Myocyte (in vitro differentiated cells): Measurements from ENCODE around the gene ARRDC3. TPM values are rescaled to one million over a fixed set of nuclear protein-coding genes. Genes with fewer than 3 reads are reported as not detected.
A peak's percentile ranks its signal among the peaks of the same experiment; 100 is the strongest.
"Not testable (repeated sequence)": the region's sequence is repeated elsewhere in the genome, so short reads cannot be mapped to it uniquely, and the experiment has no call there.

Source experiments
- DNase-seq: peaks from one replicate; pipeline ENCODE4 v3.0.0-alpha.2; 2012; ENCODE audit warnings: low read depth
- polyA plus RNA-seq: library from polyadenylated mRNA; unstranded; fragments of >200 nt; gene quantifications from one replicate; pipeline ENCODE4 v1.2.1, GENCODE V29; 2012; ENCODE audit warnings: missing spikeins
- total RNA-seq: library from RNA; depleted of rRNA; stranded (reverse); fragments of >200 nt; gene quantifications from 2 replicates; pipeline ENCODE4 v1.2.3, GENCODE V29; 2014

Gene ARRDC3, protein sequence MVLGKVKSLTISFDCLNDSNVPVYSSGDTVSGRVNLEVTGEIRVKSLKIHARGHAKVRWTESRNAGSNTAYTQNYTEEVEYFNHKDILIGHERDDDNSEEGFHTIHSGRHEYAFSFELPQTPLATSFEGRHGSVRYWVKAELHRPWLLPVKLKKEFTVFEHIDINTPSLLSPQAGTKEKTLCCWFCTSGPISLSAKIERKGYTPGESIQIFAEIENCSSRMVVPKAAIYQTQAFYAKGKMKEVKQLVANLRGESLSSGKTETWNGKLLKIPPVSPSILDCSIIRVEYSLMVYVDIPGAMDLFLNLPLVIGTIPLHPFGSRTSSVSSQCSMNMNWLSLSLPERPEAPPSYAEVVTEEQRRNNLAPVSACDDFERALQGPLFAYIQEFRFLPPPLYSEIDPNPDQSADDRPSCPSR
- total RNA-seq: 46.9 and 53.0 TPM in 2 replicates
- polyA plus RNA-seq: 7.8 TPM

DNA sequence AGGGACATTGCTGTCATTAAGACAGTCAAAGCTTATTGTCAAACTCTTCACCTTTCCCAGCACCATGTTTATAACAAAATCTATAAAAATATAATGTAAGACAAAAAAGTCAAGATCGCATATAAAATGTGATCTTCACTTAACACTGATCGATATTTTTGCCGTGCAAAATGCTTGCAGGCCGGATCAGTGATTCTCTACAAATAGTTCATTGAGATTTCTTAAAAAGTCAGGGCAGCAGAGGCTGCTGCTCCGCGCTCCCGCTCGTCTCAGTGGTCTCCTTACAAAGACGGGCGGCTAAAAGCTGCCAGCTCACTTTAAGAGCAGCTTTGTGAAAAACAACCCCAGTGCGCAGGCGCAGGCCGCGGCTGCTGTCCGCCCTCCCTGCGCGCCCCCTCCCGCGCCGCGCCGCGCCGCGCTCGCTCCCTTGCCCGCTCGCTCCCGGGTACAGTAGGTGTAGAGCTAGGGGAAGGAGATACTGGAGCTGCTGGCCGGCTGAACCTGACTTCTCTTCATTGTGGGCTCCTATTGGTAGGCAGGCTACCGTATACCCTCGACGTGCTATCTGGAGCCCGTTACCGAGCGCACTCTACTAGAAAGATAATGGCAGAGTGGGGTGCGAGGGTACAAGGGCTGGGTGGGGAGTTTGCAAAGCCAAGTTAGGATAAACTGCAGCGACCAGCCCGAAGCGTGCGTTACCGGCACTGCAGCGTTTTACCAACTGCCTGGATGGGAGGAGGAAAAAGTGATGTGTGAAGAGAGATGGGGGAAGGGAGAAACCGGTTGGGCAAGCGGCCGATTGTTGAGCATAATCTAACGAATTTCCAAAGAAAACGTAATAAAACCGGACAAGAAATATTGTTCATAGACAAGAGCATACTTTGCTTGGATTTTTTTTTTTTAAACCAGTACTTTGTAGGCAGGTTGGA lies at the start of gene ARRDC3:
Gene ARRDC3 (minus strand): TSS at position 291 of the 929 bp plus-strand sequence. CDS start 225 bp downstream, at position 66.
- DNase-seq: peak; percentile 96

DNA sequence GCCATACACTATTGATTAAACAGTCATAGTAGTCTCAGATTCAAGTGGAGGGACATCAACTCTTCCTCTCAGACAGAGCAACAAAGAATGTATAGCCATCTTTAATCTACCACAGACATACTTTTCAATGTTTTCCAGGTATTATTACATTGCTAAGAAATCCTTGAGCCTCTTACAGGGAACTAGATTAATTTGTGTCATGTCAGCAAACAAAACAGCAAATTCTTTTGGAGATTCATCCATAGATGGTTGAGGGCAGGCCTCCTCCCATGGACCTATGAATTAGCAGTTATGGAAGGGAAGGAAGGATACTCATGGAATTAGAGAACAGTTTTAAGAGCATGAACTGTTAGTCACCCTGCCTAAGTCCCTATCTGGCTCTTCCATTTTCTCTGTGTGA lies 47.8 kb upstream of the ARRDC3 start:
- DNase-seq: no peak

DNA sequence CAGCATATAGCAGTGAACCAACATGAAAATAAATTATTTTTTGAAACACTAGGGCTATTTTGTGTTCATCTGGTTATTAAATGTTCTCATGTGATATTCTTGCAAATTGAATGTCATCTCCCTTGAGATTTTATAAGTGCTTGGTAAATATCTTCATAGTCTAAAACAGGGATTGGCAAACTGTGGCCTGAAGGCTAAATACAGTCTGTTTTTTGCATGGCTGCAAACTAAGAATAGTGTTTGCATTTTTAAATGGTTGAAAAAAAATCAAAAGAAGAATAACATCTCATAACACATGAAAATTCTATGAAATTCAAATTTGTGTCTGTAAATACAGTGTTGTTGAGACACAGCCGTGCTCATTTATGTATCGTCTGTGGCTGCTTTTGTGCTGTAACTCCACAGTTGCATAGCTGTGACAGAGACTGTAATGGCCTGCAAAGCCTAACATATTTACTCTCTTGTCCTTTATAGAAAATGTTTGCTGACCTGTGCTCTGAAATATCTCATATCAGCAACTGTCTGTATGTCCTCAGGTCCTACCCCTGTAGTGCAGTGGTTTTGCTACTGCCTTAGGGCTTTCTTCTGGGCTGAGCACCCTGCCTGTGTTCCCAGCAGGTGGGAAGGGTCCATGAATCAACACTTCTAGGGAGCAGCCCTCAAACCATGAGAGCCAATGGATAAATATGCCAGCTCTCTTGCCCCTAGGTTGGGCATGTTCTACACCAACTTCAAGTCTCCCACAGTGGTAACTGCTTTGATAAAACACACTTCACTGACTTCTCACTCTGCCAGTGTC lies 41.7 kb upstream of the ARRDC3 start:
- DNase-seq: no peak

DNA sequence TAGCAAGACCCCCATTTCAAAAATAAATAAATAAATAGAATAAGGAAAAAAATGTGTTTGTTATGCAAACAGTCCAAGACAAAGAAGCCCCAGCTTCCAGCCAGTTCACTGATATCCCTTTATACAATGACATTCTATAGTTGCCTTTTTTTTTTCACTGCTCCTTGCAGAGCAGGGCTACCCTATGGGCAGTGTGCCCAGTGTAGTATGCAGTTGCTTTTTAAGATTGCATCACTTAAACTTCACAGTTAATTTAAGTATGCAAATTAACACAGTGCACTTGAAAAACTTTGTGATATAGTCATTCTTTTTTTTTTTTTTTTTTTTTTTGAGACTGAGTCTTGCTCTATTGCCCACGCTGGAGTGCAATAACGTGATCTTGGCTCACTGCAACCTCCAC lies 40.8 kb upstream of the ARRDC3 start:
- no peak for DNase-seq

DNA sequence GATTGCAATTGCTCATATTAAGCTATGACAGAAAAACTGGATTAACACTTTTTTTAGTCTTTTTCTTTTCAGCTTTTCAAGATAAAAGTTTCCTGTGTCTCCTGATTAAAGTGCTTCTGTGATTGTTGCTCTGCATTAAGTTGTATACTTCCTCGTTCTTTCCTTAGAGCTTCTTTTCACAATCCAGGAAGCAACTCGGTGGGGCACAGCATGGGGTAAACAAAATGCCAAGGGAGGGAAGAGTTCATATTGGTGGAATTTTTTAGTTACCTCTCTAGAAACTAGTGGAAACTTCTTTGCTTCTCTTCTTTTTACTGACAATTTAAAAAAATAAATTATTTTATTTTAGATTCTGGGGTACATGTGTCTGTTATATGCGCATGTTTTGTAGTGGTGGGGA lies 37.8 kb upstream of the ARRDC3 start:
- no peak for DNase-seq

DNA sequence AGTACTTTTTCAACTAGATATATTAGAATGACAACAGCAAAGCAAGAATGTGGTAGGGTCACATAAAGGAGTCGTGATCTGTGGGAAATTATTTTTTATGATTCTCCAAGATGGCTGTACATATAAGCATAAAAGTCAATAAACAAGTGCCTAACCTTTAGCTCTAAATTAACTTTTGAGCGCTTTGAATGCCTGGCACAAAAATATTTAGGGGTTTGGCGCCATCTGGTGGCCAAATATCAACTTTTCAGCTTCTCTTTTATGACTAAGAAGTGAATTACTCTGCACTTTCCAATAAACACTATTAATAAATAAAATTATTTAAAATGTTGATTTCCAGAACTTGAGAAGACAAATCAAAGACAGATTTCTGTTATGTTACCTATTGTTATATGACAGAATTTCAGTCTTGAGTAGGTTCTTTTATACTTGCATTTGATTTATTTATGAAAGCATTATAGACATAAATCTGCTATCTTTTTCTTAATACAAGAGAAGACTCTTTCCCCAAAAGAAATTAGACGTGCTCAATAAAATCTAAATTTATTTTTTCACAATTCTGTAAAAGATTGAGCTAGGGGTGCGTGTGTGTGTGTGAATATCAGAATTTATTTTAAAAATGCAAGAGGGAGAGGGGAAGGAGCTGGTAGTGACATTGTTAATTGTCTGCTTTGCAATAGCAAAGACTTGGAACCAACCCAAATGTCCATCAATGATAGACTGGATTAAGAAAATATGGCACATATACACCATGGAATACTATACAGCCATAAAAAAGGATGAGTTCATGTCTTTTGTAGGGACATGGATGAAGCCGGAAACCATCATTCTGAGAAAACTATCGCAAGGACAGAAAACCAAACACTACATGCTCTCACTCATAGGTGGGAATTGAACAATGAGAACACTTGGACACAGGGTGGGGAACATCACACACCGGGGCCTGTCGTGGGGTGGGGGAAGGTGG lies 36.7 kb upstream of the ARRDC3 start:
- peak; percentile 74 for DNase-seq

DNA sequence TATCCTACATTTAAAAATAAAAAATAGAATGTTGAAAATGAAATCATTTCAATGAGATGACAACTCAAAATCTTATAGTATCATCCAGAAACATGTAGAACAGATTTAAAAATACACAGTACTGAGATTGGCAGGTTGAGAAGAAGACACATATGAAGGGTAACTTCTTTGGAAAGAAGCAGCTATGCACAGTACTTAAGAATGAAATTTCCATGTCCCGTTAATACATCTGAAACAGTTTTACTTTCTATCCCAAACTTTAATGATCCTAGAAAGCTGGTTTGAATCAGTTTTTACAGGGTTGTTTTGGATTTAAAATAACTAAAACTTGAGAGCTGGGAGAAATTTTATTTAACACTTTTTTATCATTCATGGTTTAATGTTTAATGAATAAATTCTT lies 36.0 kb upstream of the ARRDC3 start:
- DNase-seq: no peak

DNA sequence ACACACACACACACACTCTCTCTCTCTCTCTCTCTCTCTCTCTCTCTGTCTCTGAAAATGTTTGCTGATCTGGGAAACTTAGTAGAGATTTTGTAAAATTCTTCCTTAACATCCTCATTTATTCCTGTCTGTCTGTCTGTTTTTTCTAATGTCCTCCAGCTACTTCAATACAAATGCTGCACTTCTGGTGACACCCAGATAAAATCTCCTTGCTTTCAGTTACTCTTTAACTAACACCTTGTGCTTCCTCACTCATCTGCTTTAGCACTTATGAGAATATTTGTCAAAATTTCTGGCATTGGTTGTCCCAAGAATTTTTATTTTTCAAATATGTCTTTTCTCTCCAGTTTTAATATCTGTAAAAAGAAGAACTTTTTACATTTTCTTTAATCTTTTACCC lies 35.0 kb upstream of the ARRDC3 start:
- DNase-seq: no peak

DNA sequence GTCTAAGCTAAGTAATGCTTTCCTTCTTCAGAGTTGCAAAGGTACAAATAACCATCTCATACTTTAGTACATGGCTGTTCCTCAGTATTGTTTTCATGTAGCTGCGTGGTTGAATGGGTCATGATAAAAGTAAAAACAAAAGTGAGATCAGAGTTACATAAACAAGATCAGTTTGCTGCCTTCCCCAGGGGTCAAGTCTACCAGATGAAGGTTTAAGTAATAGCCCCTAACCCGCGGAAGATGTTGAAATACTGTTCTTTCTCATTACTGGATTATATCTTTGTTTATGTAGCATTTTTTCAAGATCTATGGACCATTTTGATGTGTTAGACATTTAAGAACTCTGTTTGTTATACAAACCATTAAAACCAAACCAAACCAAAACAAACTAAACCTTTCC lies 34.1 kb upstream of the ARRDC3 start:
- no peak for DNase-seq

DNA sequence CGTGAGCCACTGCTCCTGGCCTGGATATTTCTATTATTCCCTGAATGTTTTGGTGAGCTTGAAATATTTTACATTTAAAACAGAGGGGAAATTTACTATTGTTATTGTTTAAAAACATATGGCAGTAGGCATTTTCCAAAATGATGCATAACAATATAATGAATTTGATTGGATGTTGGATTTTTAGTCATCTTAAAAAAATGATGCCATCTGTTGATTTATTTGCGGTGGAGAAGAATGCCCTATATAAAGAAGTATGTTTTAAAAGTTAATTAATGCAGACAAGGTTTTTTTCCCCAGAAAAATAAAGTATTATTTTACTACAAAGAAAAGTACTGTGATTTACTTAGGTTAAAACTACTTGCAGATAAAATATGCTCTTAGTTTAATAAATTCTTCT lies 33.4 kb upstream of the ARRDC3 start:
- no peak for DNase-seq

DNA sequence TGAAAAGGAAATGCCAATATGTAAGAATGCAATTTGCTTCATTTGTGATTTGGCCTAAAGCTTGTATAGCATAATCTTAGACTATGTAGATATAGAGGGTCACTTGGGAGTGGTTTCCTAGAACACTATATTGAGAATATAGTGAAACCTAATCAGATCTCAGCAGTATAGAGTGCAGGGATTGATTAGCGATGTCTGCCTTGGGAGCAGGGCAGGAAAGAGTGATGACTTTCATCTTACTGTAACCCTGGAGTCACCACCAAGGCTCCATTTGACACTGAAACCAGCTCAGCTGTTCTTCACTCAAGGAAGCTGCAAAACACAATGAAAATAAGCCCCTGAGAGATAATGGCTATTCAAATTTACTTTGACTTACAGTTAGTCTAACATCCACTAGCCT lies 26.2 kb upstream of the ARRDC3 start:
- no peak for DNase-seq

DNA sequence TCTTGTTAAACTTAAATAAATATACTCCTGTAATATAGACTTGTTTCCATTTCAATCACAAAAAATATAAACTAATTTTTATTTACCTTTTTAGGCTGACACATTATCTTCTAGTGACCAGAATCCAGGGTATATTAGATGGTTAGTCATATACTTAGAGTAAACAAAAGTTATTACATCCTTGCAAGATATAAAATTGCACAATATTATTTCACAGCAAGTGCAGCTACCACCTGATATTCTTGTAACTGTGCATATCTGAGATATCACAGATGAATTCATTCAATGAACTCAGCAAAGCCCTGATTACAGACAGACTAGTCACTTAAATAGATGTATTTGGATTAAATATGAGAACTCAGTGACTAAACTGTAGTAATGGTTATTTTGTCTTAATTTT lies 25.6 kb upstream of the ARRDC3 start:
- no peak for DNase-seq

DNA sequence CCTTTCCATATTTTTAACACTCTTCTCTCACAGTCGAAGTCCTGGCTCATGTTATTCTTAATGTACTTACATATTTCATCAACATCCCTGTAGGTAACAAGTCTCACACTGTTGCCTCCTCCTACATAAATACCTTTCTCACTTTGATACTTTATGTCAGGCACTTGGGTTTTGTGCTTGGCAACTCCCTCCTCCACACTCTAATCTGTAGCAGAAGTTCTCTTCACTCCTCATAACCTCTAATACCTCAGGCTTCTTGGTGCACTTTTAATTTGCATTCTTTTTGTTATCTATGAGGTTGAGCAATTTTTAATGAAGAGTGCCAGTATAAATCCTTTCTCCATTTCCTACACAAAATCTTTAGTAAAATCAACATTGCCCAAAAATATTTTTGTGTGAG lies 24.1 kb upstream of the ARRDC3 start:
- DNase-seq: no peak

DNA sequence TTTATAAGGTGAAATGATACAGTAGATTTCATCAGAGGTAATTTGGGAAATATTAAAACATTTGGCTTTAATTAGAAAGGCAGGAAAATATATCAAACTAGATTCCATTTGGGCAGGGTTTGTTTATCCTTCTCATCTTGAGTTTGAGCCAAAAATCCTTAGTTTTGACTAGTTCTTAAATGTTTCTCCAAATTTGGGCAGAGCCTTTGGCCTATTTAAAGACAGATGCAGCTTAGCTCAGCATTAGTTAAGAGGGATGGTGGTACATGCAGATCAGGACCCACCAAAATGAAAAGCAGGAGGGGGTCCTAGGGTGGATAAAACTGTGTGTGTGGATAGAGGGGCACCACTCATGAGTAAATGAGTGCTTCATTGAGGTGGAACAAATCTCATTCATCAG lies 20.3 kb upstream of the ARRDC3 start:
- peak; percentile 40 for DNase-seq

DNA sequence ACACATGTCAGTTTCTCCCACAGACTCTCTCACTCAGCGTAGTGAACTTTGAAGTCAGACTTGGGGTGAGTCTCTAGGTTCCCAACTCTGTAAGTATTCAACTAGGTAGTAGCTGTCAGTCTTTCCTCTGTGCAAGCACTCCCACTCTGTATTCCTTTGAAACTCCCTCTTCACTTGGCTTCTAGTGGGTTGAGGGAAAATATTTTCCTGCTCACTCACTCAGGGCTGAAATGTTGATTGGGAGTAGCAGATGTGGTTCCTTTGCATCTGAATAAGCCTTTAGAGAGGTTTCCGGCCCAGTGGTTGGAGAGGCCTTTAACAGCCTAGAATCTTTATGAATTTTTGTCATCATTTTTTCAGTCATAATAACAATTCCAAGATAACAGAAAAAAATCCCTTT lies 18.1 kb upstream of the ARRDC3 start:
- peak; percentile 59 for DNase-seq

DNA sequence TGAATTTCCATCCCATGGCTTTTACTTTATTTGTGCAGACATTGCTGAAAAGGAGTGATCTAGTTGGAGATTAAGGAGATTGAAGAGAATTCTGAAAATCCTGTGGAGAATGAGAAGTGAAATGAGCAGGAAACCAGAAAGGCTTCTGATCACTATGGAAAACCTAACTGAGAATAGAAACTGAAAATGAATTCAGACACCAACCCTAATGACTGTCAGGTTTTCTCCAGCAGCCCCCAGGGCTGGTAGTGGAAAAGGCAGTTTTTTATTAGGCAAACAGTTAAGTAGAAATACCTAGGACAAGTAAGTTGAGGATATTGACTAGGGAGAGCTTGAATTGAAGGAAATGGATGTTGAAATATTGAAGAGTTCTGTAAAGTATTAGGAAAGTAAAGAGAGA lies 14.7 kb upstream of the ARRDC3 start:
- DNase-seq: no peak

DNA sequence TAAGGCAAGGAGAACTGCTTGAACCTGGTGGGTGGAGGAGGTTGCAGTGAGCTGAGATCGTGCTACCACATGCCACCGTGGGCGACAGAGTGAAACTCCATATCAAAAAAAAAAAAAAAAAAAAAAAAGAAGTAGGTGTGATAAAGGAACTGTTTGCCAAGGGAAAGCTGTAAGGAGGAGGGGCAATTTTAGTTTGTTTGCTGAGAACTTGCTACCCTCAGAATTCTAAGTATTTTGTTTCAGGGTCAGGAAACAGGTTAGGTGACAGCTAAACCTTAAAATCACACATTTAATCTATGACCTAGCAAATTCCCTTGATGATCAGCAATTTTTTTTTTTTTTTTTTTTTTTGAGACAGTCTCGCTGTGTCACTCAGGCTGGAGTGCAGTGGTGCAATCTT lies 7.2 kb upstream of the ARRDC3 start:
- DNase-seq: no peak

DNA sequence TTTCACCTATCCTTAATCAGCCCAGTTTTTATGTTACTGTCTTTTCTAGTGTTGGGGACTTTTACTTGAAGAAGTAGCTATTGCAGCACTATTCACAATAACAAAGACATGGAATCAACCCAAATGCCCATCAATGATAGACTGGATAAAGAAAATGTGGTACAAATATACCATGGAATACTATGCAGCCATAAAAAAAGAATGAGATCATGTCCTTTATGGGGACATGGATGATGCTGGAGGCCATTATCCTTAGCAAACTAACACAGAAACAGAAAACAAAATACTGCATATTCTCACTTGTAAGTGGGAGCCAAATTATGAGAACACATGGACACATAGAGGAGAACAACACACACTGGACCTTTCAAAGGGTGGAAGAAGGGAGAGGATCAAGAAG lies 6.4 kb upstream of the ARRDC3 start:
- DNase-seq: not testable (repeated sequence)

DNA sequence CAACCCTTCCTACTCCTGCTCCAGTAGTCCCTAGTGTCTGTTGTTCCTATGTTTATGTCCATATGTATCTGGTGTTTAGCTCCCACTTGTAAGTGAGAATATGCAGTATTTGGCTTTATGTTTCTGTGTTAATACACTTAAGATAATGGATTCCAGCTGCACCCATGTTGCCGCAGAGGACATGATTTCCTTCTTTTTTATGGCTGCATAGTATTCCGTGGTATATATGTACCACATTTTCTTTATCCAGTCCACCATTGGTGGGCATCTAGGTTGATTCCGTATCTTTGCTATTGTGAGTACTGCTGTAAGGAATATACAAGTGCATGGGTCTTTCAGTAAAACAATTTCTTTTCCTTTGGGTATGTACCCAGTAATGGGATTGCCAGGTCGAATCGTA lies 5.2 kb upstream of the ARRDC3 start:
- DNase-seq: no peak

DNA sequence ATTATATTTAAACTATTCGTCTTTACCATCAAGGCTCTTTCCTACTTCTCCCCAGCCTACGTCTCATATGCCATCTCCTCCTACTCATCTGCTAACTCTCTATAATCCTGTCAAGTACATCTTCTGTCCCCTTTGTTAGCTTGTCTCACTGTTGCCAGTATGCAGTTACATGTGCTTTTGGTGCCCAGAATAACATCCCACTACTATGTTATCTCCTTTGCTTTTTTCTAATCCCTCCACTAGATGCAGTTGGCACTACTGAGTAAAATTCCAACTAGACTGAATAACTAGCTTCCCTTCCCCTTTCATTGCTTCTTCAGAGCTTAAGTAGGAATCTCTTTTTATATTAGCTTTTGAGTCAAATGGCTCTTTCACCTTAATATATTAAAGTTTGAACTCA lies 3.0 kb upstream of the ARRDC3 start:
- peak; percentile 22 for DNase-seq
